ENCODE results near the gene NAA15.

- no peak for TF ChIP-seq CTCF (IDR thresholded peaks at IDR 0.05)
- TF ChIP-seq POLR2AphosphoS5 (IDR thresholded peaks at IDR 0.05; ENCODE audit: low read depth, low read length) = no peak
- TF ChIP-seq REST (IDR thresholded peaks at IDR 0.05; ENCODE audit: insufficient read depth in 1 of 2, low read depth in 2 of 2, low read length in 1 of 2) = no peak
- TF ChIP-seq SIN3A (IDR thresholded peaks at IDR 0.05; ENCODE audit: borderline replicate concordance, insufficient read depth, low read depth, low read length) = no peak
- no peak for TF ChIP-seq TCF7L2 (IDR thresholded peaks at IDR 0.05; ENCODE audit: low read depth, low read length)
Observed at GRCh38 chr4:139368998-139369397, 67.7 kb downstream of the NAA15 start.

All from Panc1 (cell line).